Transverse colon (tissue), 3 donors: ENCODE measurements around the gene PTGES2.

Experiments
- CTCF ChIP-seq, 5 experiments: fragments of 200-600 bp in 3 of 5; fragments of 450-650 bp in 2 of 5; sonication (generic) in 3 of 5; IDR thresholded peaks; 1 replicate in 2 of 5; 2 replicates in 3 of 5; pipeline ENCODE4 v1.5.1; 2016 to 2017; ENCODE audit warnings: antibody characterized with exemption in 5 of 5, inconsistent platforms in 3 of 5, mild to moderate bottlenecking in 2 of 5, moderate library complexity in 1 of 5
- EP300 ChIP-seq: sonication (generic); formaldehyde crosslinking; IDR thresholded peaks from one replicate; pipeline ENCODE4 v1.6.1; 2017; ENCODE audit warnings: antibody characterized with exemption, low read depth

- TF ChIP-seq CTCF (IDR thresholded peaks at IDR 0.05) (no peak), EP300 (no peak)
Observed at GRCh38 chr9:128152133-128153059, 24.9 kb upstream of the PTGES2 start.
